ENCODE results near the gene PARP11.

DNA sequence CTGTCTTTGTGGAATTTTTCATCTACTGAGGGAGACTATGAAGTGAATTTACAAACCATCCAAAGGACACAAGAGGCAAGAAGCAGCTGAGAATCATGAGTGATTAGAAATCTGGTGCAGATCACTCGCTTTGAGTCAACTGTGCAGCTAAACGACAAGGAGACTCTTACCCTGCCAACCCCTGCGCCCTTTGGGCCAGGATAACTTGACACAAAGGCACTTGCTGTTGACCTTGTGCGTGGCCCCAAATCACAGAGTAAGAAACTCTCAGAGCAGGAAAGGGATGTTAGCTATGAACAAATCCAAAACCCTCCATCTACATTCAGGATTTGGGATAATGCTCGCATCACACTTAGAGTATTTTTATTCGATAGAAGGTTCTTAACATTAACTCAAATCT is 11.5 kb upstream of the PARP11 start:
- TF ChIP-seq, protein P1, sequence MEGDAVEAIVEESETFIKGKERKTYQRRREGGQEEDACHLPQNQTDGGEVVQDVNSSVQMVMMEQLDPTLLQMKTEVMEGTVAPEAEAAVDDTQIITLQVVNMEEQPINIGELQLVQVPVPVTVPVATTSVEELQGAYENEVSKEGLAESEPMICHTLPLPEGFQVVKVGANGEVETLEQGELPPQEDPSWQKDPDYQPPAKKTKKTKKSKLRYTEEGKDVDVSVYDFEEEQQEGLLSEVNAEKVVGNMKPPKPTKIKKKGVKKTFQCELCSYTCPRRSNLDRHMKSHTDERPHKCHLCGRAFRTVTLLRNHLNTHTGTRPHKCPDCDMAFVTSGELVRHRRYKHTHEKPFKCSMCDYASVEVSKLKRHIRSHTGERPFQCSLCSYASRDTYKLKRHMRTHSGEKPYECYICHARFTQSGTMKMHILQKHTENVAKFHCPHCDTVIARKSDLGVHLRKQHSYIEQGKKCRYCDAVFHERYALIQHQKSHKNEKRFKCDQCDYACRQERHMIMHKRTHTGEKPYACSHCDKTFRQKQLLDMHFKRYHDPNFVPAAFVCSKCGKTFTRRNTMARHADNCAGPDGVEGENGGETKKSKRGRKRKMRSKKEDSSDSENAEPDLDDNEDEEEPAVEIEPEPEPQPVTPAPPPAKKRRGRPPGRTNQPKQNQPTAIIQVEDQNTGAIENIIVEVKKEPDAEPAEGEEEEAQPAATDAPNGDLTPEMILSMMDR (IDR thresholded peaks at IDR 0.05; ENCODE audit: insufficient read depth, low read length, poor library complexity, severe bottlenecking) = no peak
- no peak for TF ChIP-seq EZH2phosphoT487 (conservative IDR thresholded peaks at IDR 0.05; ENCODE audit: low read length)
